Vagina (tissue), 2 donors: ENCODE results near the gene BPTF.

Source experiments
- POLR2A ChIP-seq, 2 donors: fragments of 450-650 bp; IDR thresholded peaks; one replicate each; pipeline ENCODE4 v1.6.1; 2017; ENCODE audit warnings: antibody characterized with exemption in 2 of 2, mild to moderate bottlenecking in 2 of 2, moderate library complexity in 2 of 2
- POLR2AphosphoS5 ChIP-seq, 2 donors: sonication (generic); formaldehyde crosslinking; IDR thresholded peaks; one replicate each; pipeline ENCODE4 v1.9.0; 2017; ENCODE audit warnings: antibody characterized with exemption in 2 of 2, mild to moderate bottlenecking in 2 of 2, low read depth in 1 of 2; ENCODE audit not compliant: insufficient read depth in 1 of 2
- TF ChIP-seq, protein P1 (sequence below), 3 experiments: fragments of 450-650 bp in 2 of 3; fragments of 200-600 bp in 1 of 3; sonication (generic) in 1 of 3; IDR thresholded peaks; one replicate each; pipeline ENCODE4 v1.5.1; 2017 to 2019; ENCODE audit warnings: antibody characterized with exemption in 3 of 3, mild to moderate bottlenecking in 2 of 3, moderate library complexity in 2 of 3

DNA sequence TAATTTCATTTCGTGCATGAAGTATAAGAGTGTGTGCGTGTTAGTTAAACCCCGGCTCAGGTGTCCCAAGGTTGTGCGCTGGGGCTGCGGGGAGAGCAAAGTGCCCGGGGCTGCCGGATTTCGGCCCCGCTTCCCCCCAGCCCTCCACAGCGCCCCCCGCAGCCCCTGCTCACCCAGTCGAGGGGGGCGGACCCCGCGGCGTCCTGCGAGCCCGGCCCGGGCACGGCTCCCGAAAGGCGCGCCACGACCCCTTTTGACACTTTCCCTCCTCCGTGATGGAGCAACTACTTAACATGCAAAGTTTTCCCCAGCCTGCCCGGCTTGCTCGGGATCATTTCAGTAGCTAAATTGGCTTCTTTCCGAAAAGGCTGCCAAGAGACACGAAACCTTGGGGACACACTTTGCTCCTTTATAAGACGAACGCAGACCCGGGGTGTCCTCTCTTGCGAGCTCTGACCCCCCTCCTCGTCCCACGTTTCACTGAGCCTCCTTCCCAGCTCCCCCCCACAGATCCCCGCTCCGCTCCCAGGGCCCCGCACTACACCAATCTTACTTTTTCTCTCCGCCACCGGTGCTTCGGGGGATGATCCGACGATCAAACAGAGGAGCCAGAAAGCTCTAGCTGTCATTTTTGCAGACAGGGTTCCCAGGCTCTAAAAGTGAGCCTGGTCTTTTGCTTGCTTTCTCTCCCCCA is 170.4 kb downstream of the BPTF start:
- TF ChIP-seq POLR2A (IDR thresholded peaks at IDR 0.05) = no peak
- peak in 1 of 2 donors; percentile 18 for TF ChIP-seq POLR2AphosphoS5 (IDR thresholded peaks at IDR 0.05; ENCODE audit: insufficient read depth in 1 of 2, low read depth in 1 of 2)
- TF ChIP-seq, protein P1, sequence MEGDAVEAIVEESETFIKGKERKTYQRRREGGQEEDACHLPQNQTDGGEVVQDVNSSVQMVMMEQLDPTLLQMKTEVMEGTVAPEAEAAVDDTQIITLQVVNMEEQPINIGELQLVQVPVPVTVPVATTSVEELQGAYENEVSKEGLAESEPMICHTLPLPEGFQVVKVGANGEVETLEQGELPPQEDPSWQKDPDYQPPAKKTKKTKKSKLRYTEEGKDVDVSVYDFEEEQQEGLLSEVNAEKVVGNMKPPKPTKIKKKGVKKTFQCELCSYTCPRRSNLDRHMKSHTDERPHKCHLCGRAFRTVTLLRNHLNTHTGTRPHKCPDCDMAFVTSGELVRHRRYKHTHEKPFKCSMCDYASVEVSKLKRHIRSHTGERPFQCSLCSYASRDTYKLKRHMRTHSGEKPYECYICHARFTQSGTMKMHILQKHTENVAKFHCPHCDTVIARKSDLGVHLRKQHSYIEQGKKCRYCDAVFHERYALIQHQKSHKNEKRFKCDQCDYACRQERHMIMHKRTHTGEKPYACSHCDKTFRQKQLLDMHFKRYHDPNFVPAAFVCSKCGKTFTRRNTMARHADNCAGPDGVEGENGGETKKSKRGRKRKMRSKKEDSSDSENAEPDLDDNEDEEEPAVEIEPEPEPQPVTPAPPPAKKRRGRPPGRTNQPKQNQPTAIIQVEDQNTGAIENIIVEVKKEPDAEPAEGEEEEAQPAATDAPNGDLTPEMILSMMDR (IDR thresholded peaks at IDR 0.05) = no peak
